Stomach (tissue), 9 donors: ENCODE measurements around the gene ERI2. TPM values are rescaled to one million over a fixed set of nuclear protein-coding genes. Genes with fewer than 3 reads are reported as not detected.

Experiments
- DNase-seq, 2 donors: peaks; one replicate each; pipeline versions ENCODE4 v3.0.0 to v3.0.0-alpha.2; 2013 to 2019
- H3K27ac ChIP-seq, 5 donors: fragments of 200-600 bp in 4 of 5; sonication (generic) in 4 of 5; one replicate each; pipeline ENCODE4 v1.5.1; 2013 to 2019; ENCODE audit warnings: mild to moderate bottlenecking in 1 of 5, moderate library complexity in 1 of 5
- H3K27me3 ChIP-seq, 3 donors: fragments of 200-600 bp; sonication (generic); one replicate each; pipeline ENCODE4 v1.5.1; 2017 to 2019; ENCODE audit warnings: mixed run types in 1 of 3
- H3K36me3 ChIP-seq, 4 donors: fragments of 200-600 bp; sonication (generic); 1 replicate in 3 of 4; 2 replicates in 1 of 4; pipeline ENCODE4 v1.5.1; 2016 to 2019
- H3K4me1 ChIP-seq, 4 donors: fragments of 200-600 bp; sonication (generic); one replicate each; pipeline ENCODE4 v1.5.1; 2016 to 2019
- H3K4me3 ChIP-seq, 4 donors: fragments of 200-600 bp; sonication (generic) in 3 of 4; one replicate each; pipeline ENCODE4 v1.5.1; 2016 to 2019; ENCODE audit warnings: mild to moderate bottlenecking in 1 of 4
- H3K9me3 ChIP-seq, 4 donors: fragments of 200-600 bp; sonication (generic); one replicate each; pipeline ENCODE4 v1.5.1; 2016 to 2019
- POLR2A ChIP-seq, 4 donors: fragments of 450-650 bp; IDR thresholded peaks; one replicate each; pipeline ENCODE4 v1.6.1; 2016; ENCODE audit warnings: antibody characterized with exemption in 4 of 4, control low read depth in 2 of 4, mild to moderate bottlenecking in 1 of 4, moderate library complexity in 1 of 4
- WGBS, 5 donors: extraction: QIAGEN DNeasy Blood & Tissue Kit in 3 of 5; methylation state at CpG; one replicate each; pipeline versions ENCODE4 v1.1.5 to v1.1.7; 2013 to 2018; 5-methylcytosine and 5-hydroxymethylcytosine counted together
- intact Hi-C: fragments of 100-400 bp; cut with DNase I; formaldehyde crosslinking; loops from one replicate; pipeline ENCODE4 v1.15.1; 2023; ENCODE audit warnings: low total_unique reads
- polyA plus RNA-seq, 3 donors: library from polyadenylated mRNA; stranded (reverse); fragments of 200-250 nt; gene quantifications; one replicate each; pipeline ENCODE4 v1.2.3, GENCODE V29; 2013
- small RNA-seq, 4 donors: library from RNA; depleted of rRNA; stranded (forward); fragments of <200 nt; gene quantifications; one replicate each; pipeline ENCODE3, GENCODE V24; 2016
- total RNA-seq, 5 donors: library from RNA; depleted of rRNA; stranded (reverse); fragments of >200 nt; gene quantifications; one replicate each; pipeline versions ENCODE4 v1.1.0 to v1.2.3, GENCODE V29; 2014 to 2016
- donor health status: healthy with polysubstance abuse.
- donor health status: Bipolar disorder and iron deficiency.
- donor health status: healthy.

ERI2 gene
- total and polyA plus RNA-seq, 8 donors, result 8.5 to 49.0 (median 11.4) TPM

GRCh38 chr16:20746461-20746860, 59.8 kb downstream of the ERI2 start:
- intact Hi-C loops, result no loop called here
- Histone ChIP-seq H3K4me1 (peaks cover 0 to 6% (median 2%) of the 10 kb centered on the region in 4 donors), H3K4me3 (no peak overlapping the region), H3K27me3 (no peaks in the 10 kb centered on the region), H3K36me3 (no peaks in the 10 kb centered on the region), H3K27ac (no peak overlapping the region), H3K9me3 (peaks cover 0 to 17% (median 9%) of the 10 kb centered on the region in 4 donors)
- DNase-seq, result no peak
- WGBS, 5 donors, result 94 to 100% (median 97%) methylated on average over 3 of the region's 3 CpGs
- no peak for TF ChIP-seq POLR2A (IDR thresholded peaks at IDR 0.05)

Small RNA genes within 50 kb of the gene (small RNA-seq; reads per million reads assigned to genes)
- gene RF00618 (0 reads per million in 4 donors), gene RNU6-944P (0 reads per million in 4 donors)

Other genes with a start within 250 kb of the ERI2 start
- gene ACSM2B, start 230.1 kb downstream of the ERI2 start, total RNA-seq, result 1 to 10 TPM in 1 of 5 donors, not detected in 4; 1.8 TPM
- gene ACSM2B, start 230.1 kb downstream of the ERI2 start, polyA plus RNA-seq, result under 1 TPM in 1 of 3 donors, not detected in 2; 0.20 TPM
- 1 to 10 TPM in 3 of 5 donors, not detected in 2; 1.3 to 1.9 (median 1.3) TPM for gene ACSM1, start 108.8 kb downstream of the ERI2 start, total RNA-seq
- 1 to 10 TPM in 1 of 3 donors, under 1 TPM in 2; 0.87 to 2.1 (median 0.90) TPM for gene ACSM1, start 108.8 kb downstream of the ERI2 start, polyA plus RNA-seq
- gene THUMPD1, start 64.7 kb downstream of the ERI2 start, total RNA-seq, result 100 to 1,000 TPM in 1 of 5 donors, 10 to 100 TPM in 3, 1 to 10 TPM in 1; 3.2 to 101 (median 44.6) TPM
- gene THUMPD1, start 64.7 kb downstream of the ERI2 start, polyA plus RNA-seq, result 10 to 100 TPM; 14.7 to 24.0 (median 18.6) TPM
- gene ACSM3, start 42.5 kb downstream of the ERI2 start, total RNA-seq, result 10 to 100 TPM in 4 of 5 donors, 1 to 10 TPM in 1; 5.8 to 78.1 (median 15.6) TPM
- gene ACSM3, start 42.5 kb downstream of the ERI2 start, polyA plus RNA-seq, result 100 to 1,000 TPM in 1 of 3 donors, 10 to 100 TPM in 2; 46.3 to 114 (median 48.8) TPM
- 10 to 100 TPM in 3 of 5 donors, 1 to 10 TPM in 2; 5.5 to 31.7 (median 18.0) TPM for gene REXO5, start 55 bp upstream of the ERI2 start, total RNA-seq
- 1 to 10 TPM; 4.7 to 7.3 (median 7.2) TPM for gene REXO5, start 55 bp upstream of the ERI2 start, polyA plus RNA-seq
- 10 to 100 TPM in 4 of 5 donors, 1 to 10 TPM in 1; 3.8 to 25.7 (median 16.7) TPM for gene DCUN1D3, start 93.9 kb upstream of the ERI2 start, total RNA-seq
- gene DCUN1D3, start 93.9 kb upstream of the ERI2 start, polyA plus RNA-seq, result 1 to 10 TPM; 1.4 to 3.7 (median 2.1) TPM
- gene LYRM1, start 94.3 kb upstream of the ERI2 start, total RNA-seq, result 10 to 100 TPM in 4 of 5 donors, 1 to 10 TPM in 1; 6.7 to 29.7 (median 21.0) TPM
- gene LYRM1, start 94.3 kb upstream of the ERI2 start, polyA plus RNA-seq, result 10 to 100 TPM; 37.4 to 58.5 (median 43.4) TPM